Astrocyte (in vitro differentiated cells and primary cell): ENCODE data around the gene CAND2.

Source experiments
- CTCF ChIP-seq: IDR thresholded peaks from 2 replicates; pipeline ENCODE4 v1.5.1; 2011; ENCODE audit warnings: low read depth, mild to moderate bottlenecking, inconsistent platforms, low read length, moderate library complexity; ENCODE audit not compliant: insufficient read depth
- EZH2 ChIP-seq: IDR thresholded peaks from 2 replicates; pipeline ENCODE4 v1.6.1; 2012; ENCODE audit warnings: mild to moderate bottlenecking, low read length, inconsistent platforms; ENCODE audit not compliant: insufficient read depth

- TF ChIP-seq CTCF (no peak), EZH2 (no peak)
Measured at GRCh38 chr3:12766541-12766940, 29.9 kb upstream of the CAND2 start.
